ENCODE data around the gene GPRC5A.
"Not testable (repeated sequence)": the region's sequence is repeated elsewhere in the genome, so short reads cannot be mapped to it uniquely, and the experiment has no call there.

The GPRC5A gene

GRCh38 chr12:12891080-12891880, at the start of gene GPRC5A:
TSS of gene GPRC5A (plus strand) at chr12:12891562. CDS start at chr12:12908250, 16,688 bp downstream.
- Histone ChIP-seq H3K4me3 (ENCODE audit: low read depth, low read length) (peak within 1 kb of the TSS; percentile 88), H3K27ac (ENCODE audit: low read depth, low read length) (no peak within 1 kb of the TSS)

GRCh38 chr12:12845794-12846243, 45.5 kb upstream of the GPRC5A start:
- H3K4me3 ChIP-seq (ENCODE audit: low read depth, low read length), result no peak overlapping the region
- no peaks in the 10 kb centered on the region for H3K4me1 ChIP-seq (ENCODE audit: control insufficient read depth, insufficient read depth, low read length)
- H3K9ac ChIP-seq (ENCODE audit: low read depth, low read length), result no peak overlapping the region
- H3K27ac ChIP-seq (ENCODE audit: low read depth, low read length), result no peak overlapping the region
- no peaks in the 10 kb centered on the region for H3K9me3 ChIP-seq (ENCODE audit: control insufficient read depth, insufficient read depth, low read length)
- no peaks in the 10 kb centered on the region for H3K36me3 ChIP-seq (ENCODE audit: control insufficient read depth, insufficient read depth, low read length)
- H3K27me3 ChIP-seq (ENCODE audit: control insufficient read depth, insufficient read depth, low read length), result no peaks in the 10 kb centered on the region

More at GRCh38 chr12:12891080-12891880, at the start of gene GPRC5A:
- Histone ChIP-seq H3K9ac (ENCODE audit: low read depth, low read length) (no peak within 1 kb of the TSS), H3K36me3 (ENCODE audit: control insufficient read depth, insufficient read depth, low read length) (no peaks in the 10 kb centered on the region), H3K4me1 (ENCODE audit: control insufficient read depth, insufficient read depth, low read length) (peaks cover 11% of the 10 kb centered on the region), H3K27me3 (ENCODE audit: control insufficient read depth, insufficient read depth, low read length) (peaks cover 47% of the 10 kb centered on the region), H3K9me3 (ENCODE audit: control insufficient read depth, insufficient read depth, low read length) (no peaks in the 10 kb centered on the region)

- H3K9ac ChIP-seq (ENCODE audit: low read depth, low read length); H3K4me1 ChIP-seq (ENCODE audit: control insufficient read depth, insufficient read depth, low read length); H3K4me3 ChIP-seq (ENCODE audit: low read depth, low read length); H3K9me3 ChIP-seq (ENCODE audit: control insufficient read depth, insufficient read depth, low read length); H3K27me3 ChIP-seq (ENCODE audit: control insufficient read depth, insufficient read depth, low read length); H3K36me3 ChIP-seq (ENCODE audit: control insufficient read depth, insufficient read depth, low read length); H3K27ac ChIP-seq (ENCODE audit: low read depth, low read length): not testable (repeated sequence)
Observed at GRCh38 chr12:12846780-12847179, 44.6 kb upstream of the GPRC5A start.

GRCh38 chr12:12853435-12853834, 37.9 kb upstream of the GPRC5A start:
- H3K9me3 ChIP-seq (ENCODE audit: control insufficient read depth, insufficient read depth, low read length), result no peaks in the 10 kb centered on the region
- H3K36me3 ChIP-seq (ENCODE audit: control insufficient read depth, insufficient read depth, low read length), result no peaks in the 10 kb centered on the region
- no peak overlapping the region for H3K27ac ChIP-seq (ENCODE audit: low read depth, low read length)
- no peaks in the 10 kb centered on the region for H3K27me3 ChIP-seq (ENCODE audit: control insufficient read depth, insufficient read depth, low read length)
- H3K4me3 ChIP-seq (ENCODE audit: low read depth, low read length), result no peak overlapping the region
- no peak overlapping the region for H3K9ac ChIP-seq (ENCODE audit: low read depth, low read length)
- H3K4me1 ChIP-seq (ENCODE audit: control insufficient read depth, insufficient read depth, low read length), result no peaks in the 10 kb centered on the region

GRCh38 chr12:12859690-12860089, 31.7 kb upstream of the GPRC5A start:
- H3K4me1 ChIP-seq (ENCODE audit: control insufficient read depth, insufficient read depth, low read length), result peaks cover 7% of the 10 kb centered on the region
- H3K9ac ChIP-seq (ENCODE audit: low read depth, low read length), result no peak overlapping the region
- no peaks in the 10 kb centered on the region for H3K27me3 ChIP-seq (ENCODE audit: control insufficient read depth, insufficient read depth, low read length)
- H3K36me3 ChIP-seq (ENCODE audit: control insufficient read depth, insufficient read depth, low read length), result no peaks in the 10 kb centered on the region
- H3K9me3 ChIP-seq (ENCODE audit: control insufficient read depth, insufficient read depth, low read length), result no peaks in the 10 kb centered on the region
- no peak overlapping the region for H3K27ac ChIP-seq (ENCODE audit: low read depth, low read length)
- no peak overlapping the region for H3K4me3 ChIP-seq (ENCODE audit: low read depth, low read length)

- H3K27me3 ChIP-seq (ENCODE audit: control insufficient read depth, insufficient read depth, low read length), result no peaks in the 10 kb centered on the region
- no peak overlapping the region for H3K4me3 ChIP-seq (ENCODE audit: low read depth, low read length)
- H3K27ac ChIP-seq (ENCODE audit: low read depth, low read length), result no peak overlapping the region
- no peak overlapping the region for H3K9ac ChIP-seq (ENCODE audit: low read depth, low read length)
- peaks cover 7% of the 10 kb centered on the region for H3K4me1 ChIP-seq (ENCODE audit: control insufficient read depth, insufficient read depth, low read length)
- H3K9me3 ChIP-seq (ENCODE audit: control insufficient read depth, insufficient read depth, low read length), result no peaks in the 10 kb centered on the region
- no peaks in the 10 kb centered on the region for H3K36me3 ChIP-seq (ENCODE audit: control insufficient read depth, insufficient read depth, low read length)
Observed at GRCh38 chr12:12864243-12864642, 27.1 kb upstream of the GPRC5A start.

- H3K9ac ChIP-seq (ENCODE audit: low read depth, low read length), result no peak overlapping the region
- no peaks in the 10 kb centered on the region for H3K36me3 ChIP-seq (ENCODE audit: control insufficient read depth, insufficient read depth, low read length)
- no peak overlapping the region for H3K27ac ChIP-seq (ENCODE audit: low read depth, low read length)
- no peaks in the 10 kb centered on the region for H3K9me3 ChIP-seq (ENCODE audit: control insufficient read depth, insufficient read depth, low read length)
- peaks cover 17% of the 10 kb centered on the region for H3K4me1 ChIP-seq (ENCODE audit: control insufficient read depth, insufficient read depth, low read length)
- no peaks in the 10 kb centered on the region for H3K27me3 ChIP-seq (ENCODE audit: control insufficient read depth, insufficient read depth, low read length)
- H3K4me3 ChIP-seq (ENCODE audit: low read depth, low read length), result no peak overlapping the region
Observed at GRCh38 chr12:12868477-12869235, 22.7 kb upstream of the GPRC5A start.

GRCh38 chr12:12870465-12870864, 20.9 kb upstream of the GPRC5A start:
- Histone ChIP-seq H3K27me3 (ENCODE audit: control insufficient read depth, insufficient read depth, low read length) (no peaks in the 10 kb centered on the region), H3K4me3 (ENCODE audit: low read depth, low read length) (no peak overlapping the region), H3K4me1 (ENCODE audit: control insufficient read depth, insufficient read depth, low read length) (peaks cover 26% of the 10 kb centered on the region), H3K9ac (ENCODE audit: low read depth, low read length) (no peak overlapping the region), H3K36me3 (ENCODE audit: control insufficient read depth, insufficient read depth, low read length) (no peaks in the 10 kb centered on the region), H3K9me3 (ENCODE audit: control insufficient read depth, insufficient read depth, low read length) (no peaks in the 10 kb centered on the region), H3K27ac (ENCODE audit: low read depth, low read length) (no peak overlapping the region)

- no peak overlapping the region for H3K4me3 ChIP-seq (ENCODE audit: low read depth, low read length)
- H3K4me1 ChIP-seq (ENCODE audit: control insufficient read depth, insufficient read depth, low read length), result peaks cover 26% of the 10 kb centered on the region
- H3K9ac ChIP-seq (ENCODE audit: low read depth, low read length), result no peak overlapping the region
- no peaks in the 10 kb centered on the region for H3K9me3 ChIP-seq (ENCODE audit: control insufficient read depth, insufficient read depth, low read length)
- H3K27ac ChIP-seq (ENCODE audit: low read depth, low read length), result peak overlapping the region; percentile 69
- no peaks in the 10 kb centered on the region for H3K27me3 ChIP-seq (ENCODE audit: control insufficient read depth, insufficient read depth, low read length)
- no peaks in the 10 kb centered on the region for H3K36me3 ChIP-seq (ENCODE audit: control insufficient read depth, insufficient read depth, low read length)
Observed at GRCh38 chr12:12871587-12872138, 19.7 kb upstream of the GPRC5A start.

GRCh38 chr12:12872139-12872933, 19.0 kb upstream of the GPRC5A start:
- Histone ChIP-seq H3K4me3 (ENCODE audit: low read depth, low read length) (no peak overlapping the region), H3K27ac (ENCODE audit: low read depth, low read length) (peak overlapping the region; percentile 69), H3K36me3 (ENCODE audit: control insufficient read depth, insufficient read depth, low read length) (no peaks in the 10 kb centered on the region), H3K9ac (ENCODE audit: low read depth, low read length) (no peak overlapping the region), H3K27me3 (ENCODE audit: control insufficient read depth, insufficient read depth, low read length) (no peaks in the 10 kb centered on the region), H3K4me1 (ENCODE audit: control insufficient read depth, insufficient read depth, low read length) (peaks cover 26% of the 10 kb centered on the region), H3K9me3 (ENCODE audit: control insufficient read depth, insufficient read depth, low read length) (no peaks in the 10 kb centered on the region)
